ENCODE results near the gene PPP2R2C. TPM values are rescaled to one million over a fixed set of nuclear protein-coding genes. Genes with fewer than 3 reads are reported as not detected.

Gene PPP2R2C
- total and polyA plus RNA-seq, 9 of the 15 experiments (the other 6 are each of a cell fraction or from before 2014, with no cell fraction given), result 0.04 to 0.06 TPM; not detected in 7

DNA sequence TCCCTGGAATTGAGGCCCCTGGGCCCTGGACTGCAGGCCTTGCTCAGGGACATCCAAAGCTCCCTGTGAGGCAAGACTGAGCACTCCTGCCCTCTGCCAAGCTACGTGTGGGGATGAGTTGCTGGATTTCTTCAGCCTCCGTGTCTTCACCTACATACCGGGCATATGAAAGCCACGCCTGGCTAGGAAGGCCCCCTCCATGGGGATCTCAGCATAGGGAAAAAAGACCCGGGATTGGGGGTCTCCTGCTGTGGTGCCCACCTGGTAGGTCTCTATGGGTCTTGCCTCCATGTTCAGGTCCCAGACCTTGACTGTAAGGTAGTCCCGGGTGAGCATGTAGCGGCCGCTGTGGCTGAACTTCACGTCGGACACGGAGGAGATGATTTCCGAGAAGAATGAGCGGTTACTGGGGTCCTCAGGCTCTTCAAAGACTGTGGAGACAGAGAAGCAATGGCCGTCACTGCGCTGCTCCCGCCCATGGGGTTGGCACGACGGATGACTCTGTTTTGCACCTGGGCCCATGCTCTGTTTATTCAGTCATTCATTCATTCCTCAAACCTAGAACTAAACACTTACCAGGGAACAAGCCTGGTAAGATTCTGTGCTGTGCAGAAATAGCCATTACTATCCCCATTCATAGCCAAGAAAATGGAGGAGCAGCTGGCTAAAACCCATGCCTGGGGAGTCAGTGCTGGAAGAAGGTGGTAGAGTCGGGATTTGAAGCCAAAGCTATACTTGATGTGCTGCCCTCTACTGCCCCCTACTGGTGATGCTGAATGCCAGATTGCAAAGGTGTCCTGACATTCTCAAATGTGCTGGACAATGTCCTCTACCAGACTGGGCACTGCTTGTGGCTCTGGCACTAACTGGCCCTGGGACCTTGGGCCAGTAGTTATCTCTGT is 138.9 kb downstream of the PPP2R2C start:
- Histone ChIP-seq H3K9me3 (replicated peaks; ENCODE audit: control insufficient read depth, insufficient read depth, low read depth, low read length) (no peaks in the 10 kb centered on the region), H3K4me3 (no peak overlapping the region), H2AFZ (ENCODE audit: low read depth, low read length) (no peak overlapping the region), H3K4me1 (replicated peaks in 1 of 2; ENCODE audit: control insufficient read depth in 2 of 2, insufficient read depth in 2 of 2, low read length in 2 of 2) (peaks cover 0 to 12% of the 10 kb centered on the region in 2 experiments; a peak in 2 of 5 replicates), H3K36me3 (ENCODE audit: control insufficient read depth, insufficient read depth, low read length) (no peaks in the 10 kb centered on the region), H3K27ac (ENCODE audit: extremely low read depth, low read depth, low read length) (no peak overlapping the region), H3K9ac (ENCODE audit: insufficient read depth in 1 of 2, low read depth in 2 of 2, low read length in 2 of 2) (no peak overlapping the region), H3K9me1 (ENCODE audit: control insufficient read depth, insufficient read depth, low read length) (no peaks in the 10 kb centered on the region), H3K4me2 (ENCODE audit: insufficient read depth, low read length) (no peak overlapping the region), H3K27me3 (ENCODE audit: control insufficient read depth in 2 of 2, insufficient read depth in 2 of 2, low read length in 2 of 2) (peaks cover 0 to 9% of the 10 kb centered on the region in 2 experiments; a peak in 2 of 5 replicates), H4K20me1 (replicated peaks; ENCODE audit: control insufficient read depth, insufficient read depth, low read length) (peaks cover 3% of the 10 kb centered on the region; the same call in 1 of the 2 replicates), H3K79me2 (ENCODE audit: control insufficient read depth, insufficient read depth, low read length) (no peaks in the 10 kb centered on the region)
- DNase-seq (ENCODE audit: extremely low read depth in 1 of 4, low spot score in 3 of 4), result peak; percentile 46 to 63 (median 59)
- no peak for FAIRE-seq
- in situ Hi-C loops (cut with MboI) (no loop called here), intact Hi-C loops (cut with micrococcal nuclease) (loop anchor here (5.0 kb wide), 1 partner anchor 214 kb away; no protein-coding TSS in a partner anchor)
- POLR2A ChIA-PET, result interaction anchor here (0.6 kb wide), 1 partner anchor 360 kb away, joined by 3 read pairs; no protein-coding TSS in a partner anchor
- 3% methylated on average over 18 of the region's 19 CpGs for WGBS (ENCODE audit: insufficient coverage, low coverage, missing lambda C conversion rate)
- BruUV-seq (replicated peaks), result no TSS peak
- CTCF ChIA-PET (ENCODE audit: low intra/inter-chr PET ratio), result no interaction called here
- peak; percentile 30; the same call in 1 of the 3 replicates for ATAC-seq
- TF ChIP-seq, protein P1, sequence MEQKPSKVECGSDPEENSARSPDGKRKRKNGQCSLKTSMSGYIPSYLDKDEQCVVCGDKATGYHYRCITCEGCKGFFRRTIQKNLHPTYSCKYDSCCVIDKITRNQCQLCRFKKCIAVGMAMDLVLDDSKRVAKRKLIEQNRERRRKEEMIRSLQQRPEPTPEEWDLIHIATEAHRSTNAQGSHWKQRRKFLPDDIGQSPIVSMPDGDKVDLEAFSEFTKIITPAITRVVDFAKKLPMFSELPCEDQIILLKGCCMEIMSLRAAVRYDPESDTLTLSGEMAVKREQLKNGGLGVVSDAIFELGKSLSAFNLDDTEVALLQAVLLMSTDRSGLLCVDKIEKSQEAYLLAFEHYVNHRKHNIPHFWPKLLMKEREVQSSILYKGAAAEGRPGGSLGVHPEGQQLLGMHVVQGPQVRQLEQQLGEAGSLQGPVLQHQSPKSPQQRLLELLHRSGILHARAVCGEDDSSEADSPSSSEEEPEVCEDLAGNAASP (IDR thresholded peaks at IDR 0.05), result no peak
- TF ChIP-seq IRF2 (CRISPR knock-in tag; IDR thresholded peaks at IDR 0.05) (no peak), BACH1 (tag; IDR thresholded peaks at IDR 0.05) (no peak), SOX6 (IDR thresholded peaks at IDR 0.05) (no peak)
- TF ChIP-seq, protein P2, sequence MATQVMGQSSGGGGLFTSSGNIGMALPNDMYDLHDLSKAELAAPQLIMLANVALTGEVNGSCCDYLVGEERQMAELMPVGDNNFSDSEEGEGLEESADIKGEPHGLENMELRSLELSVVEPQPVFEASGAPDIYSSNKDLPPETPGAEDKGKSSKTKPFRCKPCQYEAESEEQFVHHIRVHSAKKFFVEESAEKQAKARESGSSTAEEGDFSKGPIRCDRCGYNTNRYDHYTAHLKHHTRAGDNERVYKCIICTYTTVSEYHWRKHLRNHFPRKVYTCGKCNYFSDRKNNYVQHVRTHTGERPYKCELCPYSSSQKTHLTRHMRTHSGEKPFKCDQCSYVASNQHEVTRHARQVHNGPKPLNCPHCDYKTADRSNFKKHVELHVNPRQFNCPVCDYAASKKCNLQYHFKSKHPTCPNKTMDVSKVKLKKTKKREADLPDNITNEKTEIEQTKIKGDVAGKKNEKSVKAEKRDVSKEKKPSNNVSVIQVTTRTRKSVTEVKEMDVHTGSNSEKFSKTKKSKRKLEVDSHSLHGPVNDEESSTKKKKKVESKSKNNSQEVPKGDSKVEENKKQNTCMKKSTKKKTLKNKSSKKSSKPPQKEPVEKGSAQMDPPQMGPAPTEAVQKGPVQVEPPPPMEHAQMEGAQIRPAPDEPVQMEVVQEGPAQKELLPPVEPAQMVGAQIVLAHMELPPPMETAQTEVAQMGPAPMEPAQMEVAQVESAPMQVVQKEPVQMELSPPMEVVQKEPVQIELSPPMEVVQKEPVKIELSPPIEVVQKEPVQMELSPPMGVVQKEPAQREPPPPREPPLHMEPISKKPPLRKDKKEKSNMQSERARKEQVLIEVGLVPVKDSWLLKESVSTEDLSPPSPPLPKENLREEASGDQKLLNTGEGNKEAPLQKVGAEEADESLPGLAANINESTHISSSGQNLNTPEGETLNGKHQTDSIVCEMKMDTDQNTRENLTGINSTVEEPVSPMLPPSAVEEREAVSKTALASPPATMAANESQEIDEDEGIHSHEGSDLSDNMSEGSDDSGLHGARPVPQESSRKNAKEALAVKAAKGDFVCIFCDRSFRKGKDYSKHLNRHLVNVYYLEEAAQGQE (IDR thresholded peaks at IDR 0.05; ENCODE audit: borderline replicate concordance), result peak; percentile 6; the same call in 1 of the 2 replicates
- TF ChIP-seq, protein P2 (CRISPR knock-in tag; IDR thresholded peaks at IDR 0.05; ENCODE audit: low read depth), result no peak
- TF ChIP-seq, protein P3, sequence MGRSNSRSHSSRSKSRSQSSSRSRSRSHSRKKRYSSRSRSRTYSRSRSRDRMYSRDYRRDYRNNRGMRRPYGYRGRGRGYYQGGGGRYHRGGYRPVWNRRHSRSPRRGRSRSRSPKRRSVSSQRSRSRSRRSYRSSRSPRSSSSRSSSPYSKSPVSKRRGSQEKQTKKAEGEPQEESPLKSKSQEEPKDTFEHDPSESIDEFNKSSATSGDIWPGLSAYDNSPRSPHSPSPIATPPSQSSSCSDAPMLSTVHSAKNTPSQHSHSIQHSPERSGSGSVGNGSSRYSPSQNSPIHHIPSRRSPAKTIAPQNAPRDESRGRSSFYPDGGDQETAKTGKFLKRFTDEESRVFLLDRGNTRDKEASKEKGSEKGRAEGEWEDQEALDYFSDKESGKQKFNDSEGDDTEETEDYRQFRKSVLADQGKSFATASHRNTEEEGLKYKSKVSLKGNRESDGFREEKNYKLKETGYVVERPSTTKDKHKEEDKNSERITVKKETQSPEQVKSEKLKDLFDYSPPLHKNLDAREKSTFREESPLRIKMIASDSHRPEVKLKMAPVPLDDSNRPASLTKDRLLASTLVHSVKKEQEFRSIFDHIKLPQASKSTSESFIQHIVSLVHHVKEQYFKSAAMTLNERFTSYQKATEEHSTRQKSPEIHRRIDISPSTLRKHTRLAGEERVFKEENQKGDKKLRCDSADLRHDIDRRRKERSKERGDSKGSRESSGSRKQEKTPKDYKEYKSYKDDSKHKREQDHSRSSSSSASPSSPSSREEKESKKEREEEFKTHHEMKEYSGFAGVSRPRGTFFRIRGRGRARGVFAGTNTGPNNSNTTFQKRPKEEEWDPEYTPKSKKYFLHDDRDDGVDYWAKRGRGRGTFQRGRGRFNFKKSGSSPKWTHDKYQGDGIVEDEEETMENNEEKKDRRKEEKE (IDR thresholded peaks at IDR 0.05; ENCODE audit: borderline replicate concordance in 1 of 2, control insufficient read depth in 1 of 2, low read depth in 2 of 2, low read length in 1 of 2), result no peak
